ENCODE data around the gene MCC. TPM values are rescaled to one million over a fixed set of nuclear protein-coding genes. Genes with fewer than 3 reads are reported as not detected.

MCC gene
- total RNA-seq, 1 donor from 2014 or later: 33.9 TPM

GRCh38 chr5:113505181-113505580 is 16.9 kb upstream of the MCC start:
- H3K27ac Mint-ChIP-seq: no peak overlapping the region
- H3K36me3 Mint-ChIP-seq: peaks cover 2% of the 10 kb centered on the region
- H3K27me3 Mint-ChIP-seq (ENCODE audit: low read depth): peaks cover 47% of the 10 kb centered on the region
- no peak overlapping the region for H3K4me3 Mint-ChIP-seq
- DNase-seq (ENCODE audit: low spot score in 2 of 2, unreplicated experiment in 2 of 2): no peak
- TF ChIP-seq, protein P1, sequence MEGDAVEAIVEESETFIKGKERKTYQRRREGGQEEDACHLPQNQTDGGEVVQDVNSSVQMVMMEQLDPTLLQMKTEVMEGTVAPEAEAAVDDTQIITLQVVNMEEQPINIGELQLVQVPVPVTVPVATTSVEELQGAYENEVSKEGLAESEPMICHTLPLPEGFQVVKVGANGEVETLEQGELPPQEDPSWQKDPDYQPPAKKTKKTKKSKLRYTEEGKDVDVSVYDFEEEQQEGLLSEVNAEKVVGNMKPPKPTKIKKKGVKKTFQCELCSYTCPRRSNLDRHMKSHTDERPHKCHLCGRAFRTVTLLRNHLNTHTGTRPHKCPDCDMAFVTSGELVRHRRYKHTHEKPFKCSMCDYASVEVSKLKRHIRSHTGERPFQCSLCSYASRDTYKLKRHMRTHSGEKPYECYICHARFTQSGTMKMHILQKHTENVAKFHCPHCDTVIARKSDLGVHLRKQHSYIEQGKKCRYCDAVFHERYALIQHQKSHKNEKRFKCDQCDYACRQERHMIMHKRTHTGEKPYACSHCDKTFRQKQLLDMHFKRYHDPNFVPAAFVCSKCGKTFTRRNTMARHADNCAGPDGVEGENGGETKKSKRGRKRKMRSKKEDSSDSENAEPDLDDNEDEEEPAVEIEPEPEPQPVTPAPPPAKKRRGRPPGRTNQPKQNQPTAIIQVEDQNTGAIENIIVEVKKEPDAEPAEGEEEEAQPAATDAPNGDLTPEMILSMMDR (IDR thresholded peaks at IDR 0.05; ENCODE audit: unreplicated experiment): no peak
- peaks cover 21% of the 10 kb centered on the region for H3K9me3 Mint-ChIP-seq
- H3K4me1 Mint-ChIP-seq: no peaks in the 10 kb centered on the region

GRCh38 chr5:113503146-113503545 is 14.9 kb upstream of the MCC start:
- Mint-ChIP-seq H3K4me1 (no peaks in the 10 kb centered on the region), H3K9me3 (peaks cover 31% of the 10 kb centered on the region), H3K27ac (no peak overlapping the region), H3K27me3 (ENCODE audit: low read depth) (peaks cover 46% of the 10 kb centered on the region), H3K36me3 (peaks cover 2% of the 10 kb centered on the region), H3K4me3 (no peak overlapping the region)
- TF ChIP-seq, protein P1 (IDR thresholded peaks at IDR 0.05; ENCODE audit: unreplicated experiment): no peak
- no peak for DNase-seq (ENCODE audit: low spot score in 2 of 2, unreplicated experiment in 2 of 2)

- peaks cover 46% of the 10 kb centered on the region for H3K27me3 Mint-ChIP-seq (ENCODE audit: low read depth)
- H3K4me1 Mint-ChIP-seq: no peaks in the 10 kb centered on the region
- TF ChIP-seq, protein P1 (IDR thresholded peaks at IDR 0.05; ENCODE audit: unreplicated experiment): no peak
- no peak for DNase-seq (ENCODE audit: low spot score in 2 of 2, unreplicated experiment in 2 of 2)
- no peak overlapping the region for H3K27ac Mint-ChIP-seq
- peaks cover 31% of the 10 kb centered on the region for H3K9me3 Mint-ChIP-seq
- peaks cover 2% of the 10 kb centered on the region for H3K36me3 Mint-ChIP-seq
- H3K4me3 Mint-ChIP-seq: no peak overlapping the region
Observed at GRCh38 chr5:113502073-113502472, 13.8 kb upstream of the MCC start.

DNA sequence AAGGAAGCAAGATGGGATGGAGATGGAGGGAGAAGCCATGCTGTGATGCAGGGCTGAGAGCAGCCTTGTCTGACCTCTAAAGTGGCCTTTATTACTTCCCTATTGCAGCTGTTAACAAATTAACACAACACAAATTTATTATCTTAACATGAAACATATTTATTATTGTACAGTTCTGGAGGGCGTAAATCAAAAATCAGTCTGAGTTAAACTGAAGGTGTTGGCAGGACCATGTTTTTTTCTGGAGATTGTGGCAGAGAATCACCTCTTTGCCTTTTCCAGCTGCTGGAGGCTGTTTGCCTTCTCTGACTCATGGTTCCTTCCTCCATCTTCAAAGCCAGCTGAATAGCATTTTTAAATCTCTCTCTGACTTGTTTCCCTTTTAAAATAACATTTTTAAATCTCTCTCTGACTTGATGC is 7.2 kb upstream of the MCC start:
- TF ChIP-seq, protein P1 (IDR thresholded peaks at IDR 0.05; ENCODE audit: unreplicated experiment): no peak
- H3K27me3 Mint-ChIP-seq (ENCODE audit: low read depth): peaks cover 47% of the 10 kb centered on the region
- no peak for DNase-seq (ENCODE audit: low spot score in 2 of 2, unreplicated experiment in 2 of 2)
- peaks cover 24% of the 10 kb centered on the region for H3K9me3 Mint-ChIP-seq
- no peak overlapping the region for H3K4me3 Mint-ChIP-seq
- H3K36me3 Mint-ChIP-seq: peaks cover 6% of the 10 kb centered on the region
- no peak overlapping the region for H3K27ac Mint-ChIP-seq
- H3K4me1 Mint-ChIP-seq: no peaks in the 10 kb centered on the region

DNA sequence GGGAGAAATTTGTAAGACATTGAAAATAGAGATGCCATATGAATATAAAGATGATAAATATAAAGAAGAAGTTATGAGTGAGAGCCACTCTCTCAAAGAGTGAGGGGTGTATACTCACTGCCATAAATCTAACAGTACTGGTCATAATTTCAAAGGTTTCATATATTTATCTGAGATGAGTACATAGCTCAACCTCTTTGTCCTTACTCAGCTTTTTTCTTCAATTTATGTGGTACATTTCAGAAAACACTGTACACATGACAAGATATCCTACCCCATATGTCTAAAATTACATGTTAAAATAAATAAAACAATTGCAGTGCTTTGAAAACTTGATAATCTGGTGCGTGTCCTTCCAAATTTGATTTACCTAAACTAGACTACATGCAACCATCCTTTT is 5.2 kb upstream of the MCC start:
- TF ChIP-seq, protein P1 (IDR thresholded peaks at IDR 0.05; ENCODE audit: unreplicated experiment): no peak
- Mint-ChIP-seq H3K9me3 (peaks cover 21% of the 10 kb centered on the region), H3K36me3 (peaks cover 7% of the 10 kb centered on the region), H3K27me3 (ENCODE audit: low read depth) (peaks cover 38% of the 10 kb centered on the region), H3K4me3 (no peak overlapping the region), H3K4me1 (peaks cover under 1% of the 10 kb centered on the region), H3K27ac (no peak overlapping the region)
- DNase-seq (ENCODE audit: low spot score in 2 of 2, unreplicated experiment in 2 of 2): no peak

- H3K36me3 Mint-ChIP-seq: peaks cover 7% of the 10 kb centered on the region
- no peak overlapping the region for H3K27ac Mint-ChIP-seq
- peaks cover 6% of the 10 kb centered on the region for H3K4me1 Mint-ChIP-seq
- no peak overlapping the region for H3K4me3 Mint-ChIP-seq
- H3K27me3 Mint-ChIP-seq (ENCODE audit: low read depth): peaks cover 33% of the 10 kb centered on the region
- TF ChIP-seq, protein P1 (IDR thresholded peaks at IDR 0.05; ENCODE audit: unreplicated experiment): no peak
- no peak for DNase-seq (ENCODE audit: low spot score in 2 of 2, unreplicated experiment in 2 of 2)
- H3K9me3 Mint-ChIP-seq: peaks cover 21% of the 10 kb centered on the region
Observed at GRCh38 chr5:113491022-113491421, 2.8 kb upstream of the MCC start.

All from mesothelial cell of epicardium (in vitro differentiated cells).